WTC11 (cell line): ENCODE measurements around the gene COL27A1. TPM values are rescaled to one million over a fixed set of nuclear protein-coding genes. Genes with fewer than 3 reads are reported as not detected.

ENCODE experiments used
- ATAC-seq: fragments of 200-7000 bp; cut with Tn5 transposase; 2 replicates; pipeline ENCODE4 v1.10.0; 2021; ENCODE audit warnings: mild to moderate bottlenecking, moderate library complexity
- CTCF ChIA-PET: fragments of 300-600 bp; sonication (Branson Sonifier 250); formaldehyde crosslinking; loops from one replicate; lab custom pipeline; 2021; ENCODE audit warnings: antibody characterized with exemption; lab: Charles Lee
- POLR2A ChIA-PET: fragments of 350-600 bp; sonication (Branson Sonifier 250); formaldehyde crosslinking; loops from one replicate; lab custom pipeline; 2021; ENCODE audit warnings: antibody characterized with exemption; lab: Charles Lee
- DNase-seq: peaks from one replicate; pipeline ENCODE4 v3.0.0; 2021; ENCODE audit warnings: low spot score
- H3K27ac Mint-ChIP-seq: 2 replicates; pipeline ENCODE4 v1.8.0; 2021; ENCODE audit warnings: mixed read lengths
- H3K27me3 Mint-ChIP-seq: 2 replicates; pipeline ENCODE4 v1.8.0; 2021; ENCODE audit warnings: low read depth, mild to moderate bottlenecking, moderate library complexity, mixed read lengths
- H3K36me3 Mint-ChIP-seq: 2 replicates; pipeline ENCODE4 v1.8.0; 2021; ENCODE audit warnings: mixed read lengths
- H3K4me1 Mint-ChIP-seq: 2 replicates; pipeline ENCODE4 v1.8.0; 2022; ENCODE audit warnings: mixed read lengths
- H3K4me3 Mint-ChIP-seq: 2 replicates; pipeline ENCODE4 v1.8.0; 2021; ENCODE audit warnings: mild to moderate bottlenecking, moderate library complexity, mixed read lengths
- H3K9me3 Mint-ChIP-seq: 2 replicates; pipeline ENCODE4 v1.8.0; 2021; ENCODE audit warnings: mixed read lengths
- ATF3 ChIP-seq: sonication (generic); formaldehyde crosslinking; conservative IDR thresholded peaks from 2 replicates; pipeline ENCODE4 v1.8.1; 2022; ENCODE audit warnings: mild to moderate bottlenecking, missing genetic modification reagents
- ATF6 ChIP-seq: sonication (generic); formaldehyde crosslinking; IDR thresholded peaks from 2 replicates; pipeline ENCODE4 v1.8.1; 2023; ENCODE audit warnings: mild to moderate bottlenecking, missing genetic modification reagents
- CBFB ChIP-seq: sonication (generic); formaldehyde crosslinking; IDR thresholded peaks from 2 replicates; pipeline ENCODE4 v1.8.1; 2022; ENCODE audit warnings: mild to moderate bottlenecking, low read depth, missing genetic modification reagents
- EMX1 ChIP-seq: fragments of 250-450 bp; sonication (Bioruptor Pico); IDR thresholded peaks from 2 replicates; pipeline ENCODE4 v1.8.0; 2021; ENCODE audit warnings: mild to moderate bottlenecking
- ERG ChIP-seq: fragments of 250-450 bp; sonication (Bioruptor Pico); IDR thresholded peaks from 2 replicates; pipeline ENCODE4 v1.8.0; 2021; ENCODE audit warnings: mild to moderate bottlenecking
- ETV6 ChIP-seq: sonication (generic); formaldehyde crosslinking; IDR thresholded peaks from 2 replicates; pipeline ENCODE4 v1.8.1; 2022; ENCODE audit warnings: mild to moderate bottlenecking, missing genetic modification reagents
- HMGA2 ChIP-seq: fragments of 250-450 bp; sonication (Bioruptor Pico); IDR thresholded peaks from 2 replicates; pipeline ENCODE4 v1.4.0; 2021; ENCODE audit warnings: mild to moderate bottlenecking, moderate library complexity
- IRF2 ChIP-seq: sonication (generic); formaldehyde crosslinking; IDR thresholded peaks from 2 replicates; pipeline ENCODE4 v1.8.0; 2022; ENCODE audit warnings: low read depth, missing genetic modification reagents, borderline replicate concordance
- MAX ChIP-seq: sonication (generic); formaldehyde crosslinking; IDR thresholded peaks from 2 replicates; pipeline ENCODE4 v1.8.0; 2022; ENCODE audit warnings: mild to moderate bottlenecking, missing genetic modification reagents
- MXD4 ChIP-seq: fragments of 250-450 bp; sonication (Bioruptor Pico); IDR thresholded peaks from 2 replicates; pipeline ENCODE4 v1.8.0; 2021; ENCODE audit warnings: mild to moderate bottlenecking, moderate library complexity, borderline replicate concordance
- NFYB ChIP-seq: sonication (generic); formaldehyde crosslinking; conservative IDR thresholded peaks from 2 replicates; pipeline ENCODE4 v1.8.0; 2022; ENCODE audit warnings: low read depth, missing genetic modification reagents
- NR2C2 ChIP-seq: sonication (generic); formaldehyde crosslinking; IDR thresholded peaks from 2 replicates; pipeline ENCODE4 v1.8.0; 2022; ENCODE audit warnings: mild to moderate bottlenecking, missing genetic modification reagents
- RELA ChIP-seq: sonication (generic); formaldehyde crosslinking; IDR thresholded peaks from 2 replicates; pipeline ENCODE4 v1.8.1; 2022; ENCODE audit warnings: missing genetic modification reagents, mild to moderate bottlenecking, borderline replicate concordance
- SOX15 ChIP-seq: fragments of 250-450 bp; sonication (Bioruptor Pico); IDR thresholded peaks from 2 replicates; pipeline ENCODE4 v1.9.0; 2021; ENCODE audit warnings: mild to moderate bottlenecking
- SP1 ChIP-seq: sonication (generic); formaldehyde crosslinking; conservative IDR thresholded peaks from 2 replicates; pipeline ENCODE4 v1.8.1; 2022; ENCODE audit warnings: missing genetic modification reagents
- TP53 ChIP-seq: sonication (generic); formaldehyde crosslinking; IDR thresholded peaks from 2 replicates; pipeline ENCODE4 v1.8.1; 2023; ENCODE audit warnings: mild to moderate bottlenecking, missing genetic modification reagents
- ZBTB21 ChIP-seq: sonication (generic); formaldehyde crosslinking; IDR thresholded peaks from 2 replicates; pipeline ENCODE4 v1.8.1; 2023; ENCODE audit warnings: mild to moderate bottlenecking, missing genetic modification reagents, borderline replicate concordance
- ZMAT4 ChIP-seq: fragments of 250-450 bp; sonication (Bioruptor Pico); IDR thresholded peaks from 2 replicates; pipeline ENCODE4 v1.9.0; 2021; ENCODE audit warnings: mild to moderate bottlenecking
- ZNF219 ChIP-seq: sonication (generic); formaldehyde crosslinking; IDR thresholded peaks from 2 replicates; pipeline ENCODE4 v1.8.0; 2023; ENCODE audit warnings: missing genetic modification reagents, mild to moderate bottlenecking, borderline replicate concordance
- ZNF232 ChIP-seq: sonication (generic); formaldehyde crosslinking; IDR thresholded peaks from 2 replicates; pipeline ENCODE4 v1.8.0; 2022; ENCODE audit warnings: mild to moderate bottlenecking, missing genetic modification reagents
- ZNF425 ChIP-seq: fragments of 250-450 bp; sonication (Bioruptor Pico); conservative IDR thresholded peaks from 2 replicates; pipeline ENCODE4 v1.9.0; 2021; ENCODE audit warnings: mild to moderate bottlenecking
- ZNF671 ChIP-seq: fragments of 250-450 bp; sonication (Bioruptor Pico); IDR thresholded peaks from 2 replicates; pipeline ENCODE4 v1.8.0; 2021; ENCODE audit warnings: mild to moderate bottlenecking
- total RNA-seq: library from RNA; stranded (reverse); gene quantifications from 3 replicates; pipeline ENCODE4 v1.2.3, GENCODE V29; 2021

COL27A1 gene
- total RNA-seq, 1 experiment from 2014 or later, result 47.5 TPM

- H3K4me3 Mint-ChIP-seq, result no peak overlapping the region
- no peak for ATAC-seq
- DNase-seq, result no peak
- TF ChIP-seq ZNF219 (CRISPR knock-in tag) (no peak), EMX1 (no peak)
- H3K9me3 Mint-ChIP-seq, result no peaks in the 10 kb centered on the region
- CTCF ChIA-PET, result interaction anchor here (1.0 kb wide), 1 partner anchor 82 kb away, joined by 4 read pairs; no protein-coding TSS in a partner anchor
- H3K27me3 Mint-ChIP-seq, result no peaks in the 10 kb centered on the region
- POLR2A ChIA-PET, result interaction anchor here (0.6 kb wide), 1 partner anchor 110 kb away, joined by 4 read pairs; the partner anchor contains the start of gene KIF12
- H3K27ac Mint-ChIP-seq, result no peak overlapping the region
- peaks cover 11% of the 10 kb centered on the region; the same call in 1 of the 2 replicates for H3K36me3 Mint-ChIP-seq
- peaks cover 9% of the 10 kb centered on the region for H3K4me1 Mint-ChIP-seq
Measured at GRCh38 chr9:114209151-114209550, 53.8 kb downstream of the COL27A1 start.

GRCh38 chr9:114210136-114210535 is 54.8 kb downstream of the COL27A1 start:
- POLR2A ChIA-PET, result no interaction called here
- peaks cover 11% of the 10 kb centered on the region; the same call in 1 of the 2 replicates for H3K36me3 Mint-ChIP-seq
- no peak for TF ChIP-seq ATF6 (CRISPR knock-in tag)
- TF ChIP-seq MAX (CRISPR knock-in tag), result no peak
- no peak for TF ChIP-seq CBFB (CRISPR knock-in tag)
- no peak for TF ChIP-seq ERG (CRISPR knock-in tag)
- TF ChIP-seq RELA (CRISPR knock-in tag), result no peak
- no peak for TF ChIP-seq IRF2
- no peak for TF ChIP-seq MXD4 (CRISPR knock-in tag)
- TF ChIP-seq SP1 (CRISPR knock-in tag), result no peak
- TF ChIP-seq HMGA2 (CRISPR knock-in tag), result no peak
- TF ChIP-seq ZNF232, result no peak
- no peak for TF ChIP-seq NR2C2 (CRISPR knock-in tag)
- TF ChIP-seq, all 79 proteins: peak for 0
- no peaks in the 10 kb centered on the region for H3K27me3 Mint-ChIP-seq
- ATAC-seq (no peak), DNase-seq (no peak)
- H3K4me1 Mint-ChIP-seq, result peaks cover 8% of the 10 kb centered on the region
- no peaks in the 10 kb centered on the region for H3K9me3 Mint-ChIP-seq
- CTCF ChIA-PET, result no interaction called here
- no peak overlapping the region for H3K4me3 Mint-ChIP-seq
- no peak overlapping the region for H3K27ac Mint-ChIP-seq

GRCh38 chr9:114210691-114211276 is 55.4 kb downstream of the COL27A1 start:
- DNase-seq (no peak), ATAC-seq (no peak)
- Mint-ChIP-seq H3K4me1 (peaks cover 2% of the 10 kb centered on the region; the same call in 1 of the 2 replicates), H3K27me3 (no peaks in the 10 kb centered on the region), H3K27ac (no peak overlapping the region), H3K36me3 (peaks cover 11% of the 10 kb centered on the region; the same call in 1 of the 2 replicates), H3K4me3 (no peak overlapping the region), H3K9me3 (no peaks in the 10 kb centered on the region)
- ChIA-PET CTCF (no interaction called here), POLR2A (no interaction called here)
- TF ChIP-seq ZBTB21 (no peak), NFYB (CRISPR knock-in tag) (no peak), RELA (CRISPR knock-in tag) (no peak), ZNF671 (CRISPR knock-in tag) (no peak), ATF3 (no peak), ZMAT4 (CRISPR knock-in tag) (no peak), NR2C2 (CRISPR knock-in tag) (no peak), ETV6 (no peak), ZNF219 (CRISPR knock-in tag) (no peak), ZNF425 (CRISPR knock-in tag) (no peak), SP1 (CRISPR knock-in tag) (no peak), TP53 (CRISPR knock-in tag) (no peak), SOX15 (CRISPR knock-in tag) (no peak)
